H1 (cell line): ENCODE results near the gene PDE9A. TPM values are rescaled to one million over a fixed set of nuclear protein-coding genes. Genes with fewer than 3 reads are reported as not detected.

Experiments used
- ASH2L ChIP-seq: fragments of 200-600, 300-600 bp; sonication (generic); IDR thresholded peaks from one replicate; pipeline ENCODE4 v1.7.1; 2017; ENCODE audit warnings: low read length
- E2F6 ChIP-seq: IDR thresholded peaks from 2 replicates; pipeline ENCODE4 v1.6.1; 2012; ENCODE audit warnings: inconsistent platforms
- NRF1 ChIP-seq: IDR thresholded peaks from 2 replicates; pipeline ENCODE4 v1.6.1; 2011; ENCODE audit warnings: mild to moderate bottlenecking, low read depth, low read length, improper control_type of control experiment
- RXRA ChIP-seq: IDR thresholded peaks from 2 replicates; pipeline ENCODE4 v1.6.1; 2011; ENCODE audit warnings: low read depth, mild to moderate bottlenecking, low read length, moderate library complexity; ENCODE audit not compliant: insufficient read depth
- SIX5 ChIP-seq: IDR thresholded peaks from 2 replicates; pipeline ENCODE4 v1.6.1; 2011; ENCODE audit warnings: mild to moderate bottlenecking, low read depth, low read length
- SP2 ChIP-seq: IDR thresholded peaks from 2 replicates; pipeline ENCODE4 v1.6.1; 2012; ENCODE audit warnings: mild to moderate bottlenecking, low read length, inconsistent platforms
- TAF1 ChIP-seq: IDR thresholded peaks from 2 replicates; pipeline ENCODE4 v1.6.1; 2011; ENCODE audit warnings: mild to moderate bottlenecking, low read depth, low read length
- polyA plus RNA-seq, 7 experiments: library from polyadenylated mRNA; depleted of rRNA in 3 of 7; stranded (reverse) in 5 of 7; unstranded in 2 of 7; fragments of >200 nt in 5 of 7; fragments of 200-250 nt in 2 of 7; gene quantifications; 1 replicate in 5 of 7; 2 replicates in 1 of 7; 4 replicates in 1 of 7; pipeline versions ENCODE4 v1.2.1 to v1.2.3, GENCODE V29; 2011 to 2013; ENCODE audit warnings: missing spikeins in 2 of 7, mixed read lengths in 2 of 7
- total RNA-seq: library from RNA; stranded (reverse); fragmentation: NEBNext Ultra II Directional; extraction: Animal tissue kit (Norgen Biotek cat#: 25700); gene quantifications from 2 replicates; pipeline ENCODE4 v1.2.1, GENCODE V29; 2021

Gene PDE9A
- total and polyA plus RNA-seq, 2 of the 8 experiments (the other 6 are each of a cell fraction or from before 2014, with no cell fraction given), result 39.2 to 45.9 TPM

GRCh38 chr21:42631142-42631541, 22.3 kb upstream of the PDE9A start (continued):
- TF ChIP-seq E2F6, result no peak
- no peak for TF ChIP-seq SP2
- TF ChIP-seq TAF1, result no peak
- TF ChIP-seq ASH2L, result no peak
- TF ChIP-seq NRF1, result no peak
- TF ChIP-seq RXRA, result no peak
- TF ChIP-seq SIX5, result no peak
